OCI-LY1 (cell line): ENCODE measurements around the gene TCHP.

Source experiments
- H2AFZ ChIP-seq: fragments of 200-600 bp; sonication (generic), shearing (Covaris generic); 2 replicates; pipeline ENCODE4 v1.6.0; 2014; ENCODE audit warnings: antibody characterized with exemption, mild to moderate bottlenecking, low read length
- H3F3A ChIP-seq: fragments of 200-600 bp; sonication (generic), shearing (Covaris generic); 2 replicates; pipeline ENCODE4 v1.6.0; 2014; ENCODE audit warnings: mild to moderate bottlenecking, antibody characterized with exemption, low read length, moderate library complexity; ENCODE audit not compliant: insufficient read depth
- H3K27ac ChIP-seq: fragments of 200-600 bp; sonication (generic); 2 replicates; pipeline ENCODE4 v1.5.1; 2014; ENCODE audit warnings: low read length, mixed run types, mild to moderate bottlenecking, low read depth; ENCODE audit not compliant: poor library complexity, severe bottlenecking
- H3K27me3 ChIP-seq: fragments of 200-600 bp; sonication (generic); 2 replicates; pipeline ENCODE4 v1.6.0; 2014; ENCODE audit warnings: antibody characterized with exemption, mild to moderate bottlenecking, low read length, moderate library complexity; ENCODE audit not compliant: insufficient read depth
- H3K36me3 ChIP-seq: fragments of 200-600 bp; sonication (generic); 2 replicates; pipeline ENCODE4 v1.6.1; 2014; ENCODE audit warnings: mild to moderate bottlenecking, antibody characterized with exemption, low read length, moderate library complexity, mixed read lengths; ENCODE audit not compliant: insufficient read depth
- H3K4me1 ChIP-seq: fragments of 200-600 bp; sonication (generic); 2 replicates; pipeline ENCODE4 v1.5.1; 2014; ENCODE audit warnings: mild to moderate bottlenecking, low read length, moderate library complexity; ENCODE audit not compliant: insufficient read depth, severe bottlenecking
- H3K4me2 ChIP-seq: fragments of 200-600 bp; sonication (generic), shearing (Covaris generic); 2 replicates; pipeline ENCODE4 v1.6.1; 2014; ENCODE audit warnings: low read length
- H3K4me3 ChIP-seq: fragments of 200-600 bp; sonication (generic); 2 replicates; pipeline ENCODE4 v1.5.1; 2014; ENCODE audit warnings: low read length, low read depth, mild to moderate bottlenecking, mixed read lengths; ENCODE audit not compliant: poor library complexity, severe bottlenecking
- H3K79me2 ChIP-seq: fragments of 200-600 bp; shearing (Covaris generic); 2 replicates; pipeline ENCODE4 v1.6.1; 2016; ENCODE audit warnings: mixed run types, low read length, mixed read lengths; ENCODE audit not compliant: insufficient read depth
- H3K9ac ChIP-seq: fragments of 200-600 bp; sonication (generic), shearing (Covaris generic); 2 replicates; pipeline ENCODE4 v1.6.1; 2014; ENCODE audit warnings: mild to moderate bottlenecking, low read length, mixed read lengths
- H3K9me2 ChIP-seq: fragments of 200-600 bp; sonication (generic), shearing (Covaris generic); 2 replicates; pipeline ENCODE4 v1.6.1; 2014; ENCODE audit warnings: low read depth, mild to moderate bottlenecking, low read length, mixed read lengths
- H3K9me3 ChIP-seq: fragments of 200-600 bp; shearing (Covaris generic); 2 replicates; pipeline ENCODE4 v1.6.1; 2014; ENCODE audit warnings: low read length, mixed read lengths
- H4K20me1 ChIP-seq: fragments of 200-600 bp; sonication (generic), shearing (Covaris generic); 2 replicates; pipeline ENCODE4 v1.6.0; 2016; ENCODE audit warnings: mild to moderate bottlenecking, low read length; ENCODE audit not compliant: insufficient read depth
- EZH2 ChIP-seq: fragments of 200-600 bp; sonication (generic), shearing (Covaris generic); IDR thresholded peaks from 2 replicates; pipeline ENCODE4 v1.8.0; 2017; ENCODE audit warnings: borderline replicate concordance, mixed run types, mild to moderate bottlenecking, antibody characterized with exemption, low read length, moderate library complexity, mixed read lengths
- TF ChIP-seq, protein P1 (sequence below): fragments of 200-600 bp; sonication (generic), shearing (Covaris generic); IDR thresholded peaks from 2 replicates; pipeline ENCODE4 v1.5.1; 2017; ENCODE audit warnings: mild to moderate bottlenecking, antibody characterized with exemption, low read length, moderate library complexity, mixed read lengths

Gene TCHP

GRCh38 chr12:109943811-109944210 is 43.7 kb downstream of the TCHP start:
- Histone ChIP-seq H3K4me3 (no peak overlapping the region), H3K4me2 (no peak overlapping the region), H3K36me3 (peaks cover 38% of the 10 kb centered on the region), H3K9me2 (no peaks in the 10 kb centered on the region), H3K9me3 (no peaks in the 10 kb centered on the region), H3K79me2 (no peaks in the 10 kb centered on the region), H3K27ac (no peak overlapping the region), H3K9ac (no peak overlapping the region), H4K20me1 (no peaks in the 10 kb centered on the region), H2AFZ (no peak overlapping the region), H3F3A (no peaks in the 10 kb centered on the region), H3K4me1 (peaks cover 9% of the 10 kb centered on the region), H3K27me3 (no peaks in the 10 kb centered on the region)
- TF ChIP-seq, protein P1, sequence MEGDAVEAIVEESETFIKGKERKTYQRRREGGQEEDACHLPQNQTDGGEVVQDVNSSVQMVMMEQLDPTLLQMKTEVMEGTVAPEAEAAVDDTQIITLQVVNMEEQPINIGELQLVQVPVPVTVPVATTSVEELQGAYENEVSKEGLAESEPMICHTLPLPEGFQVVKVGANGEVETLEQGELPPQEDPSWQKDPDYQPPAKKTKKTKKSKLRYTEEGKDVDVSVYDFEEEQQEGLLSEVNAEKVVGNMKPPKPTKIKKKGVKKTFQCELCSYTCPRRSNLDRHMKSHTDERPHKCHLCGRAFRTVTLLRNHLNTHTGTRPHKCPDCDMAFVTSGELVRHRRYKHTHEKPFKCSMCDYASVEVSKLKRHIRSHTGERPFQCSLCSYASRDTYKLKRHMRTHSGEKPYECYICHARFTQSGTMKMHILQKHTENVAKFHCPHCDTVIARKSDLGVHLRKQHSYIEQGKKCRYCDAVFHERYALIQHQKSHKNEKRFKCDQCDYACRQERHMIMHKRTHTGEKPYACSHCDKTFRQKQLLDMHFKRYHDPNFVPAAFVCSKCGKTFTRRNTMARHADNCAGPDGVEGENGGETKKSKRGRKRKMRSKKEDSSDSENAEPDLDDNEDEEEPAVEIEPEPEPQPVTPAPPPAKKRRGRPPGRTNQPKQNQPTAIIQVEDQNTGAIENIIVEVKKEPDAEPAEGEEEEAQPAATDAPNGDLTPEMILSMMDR, result no peak
- TF ChIP-seq EZH2, result no peak

DNA sequence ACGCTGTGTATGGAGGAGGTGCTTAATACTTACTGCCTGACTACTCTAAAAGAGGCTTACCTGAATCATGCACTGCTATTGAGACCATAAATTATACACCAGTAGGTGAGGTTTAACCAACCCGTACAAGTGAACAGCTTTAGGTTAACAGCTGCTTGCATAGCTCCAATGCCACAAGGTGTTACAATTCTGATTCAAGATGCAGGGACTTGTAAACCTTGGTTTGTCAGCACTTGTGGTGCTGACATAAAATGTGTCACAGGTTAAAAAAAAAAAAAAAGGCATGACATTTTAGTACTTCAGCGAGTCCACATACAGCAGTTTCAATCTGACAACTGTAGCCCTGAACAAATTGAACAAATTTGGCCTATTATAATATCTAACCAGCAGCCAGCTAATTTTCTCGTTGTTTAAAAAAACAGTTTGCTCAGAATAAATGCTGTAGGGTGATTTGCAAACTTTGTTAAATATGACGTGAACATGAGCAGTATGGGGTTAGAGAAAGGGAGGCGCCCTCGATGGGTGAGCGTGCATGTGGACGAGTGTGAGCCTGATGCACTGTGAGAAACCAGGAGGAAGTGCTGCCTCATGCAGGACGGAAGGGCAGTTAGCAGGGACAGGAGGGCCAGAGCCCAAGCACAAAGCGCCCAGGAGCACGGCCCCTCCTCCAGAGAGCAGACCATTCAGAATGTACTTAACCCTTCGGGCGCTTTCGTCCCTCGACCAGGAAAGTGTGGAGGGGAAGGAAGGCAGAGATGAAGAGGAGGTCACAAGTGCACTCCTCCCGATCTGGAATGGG is 44.7 kb downstream of the TCHP start:
- Histone ChIP-seq H3K4me1 (peaks cover 9% of the 10 kb centered on the region), H3K27me3 (no peaks in the 10 kb centered on the region), H3K4me3 (no peak overlapping the region), H3K9me2 (no peaks in the 10 kb centered on the region), H3F3A (no peaks in the 10 kb centered on the region), H3K79me2 (no peaks in the 10 kb centered on the region), H3K9ac (no peak overlapping the region), H3K27ac (no peak overlapping the region), H3K4me2 (no peak overlapping the region), H3K36me3 (peaks cover 39% of the 10 kb centered on the region), H3K9me3 (no peaks in the 10 kb centered on the region), H2AFZ (no peak overlapping the region), H4K20me1 (no peaks in the 10 kb centered on the region)
- no peak for TF ChIP-seq EZH2
- TF ChIP-seq, protein P1, result no peak

DNA sequence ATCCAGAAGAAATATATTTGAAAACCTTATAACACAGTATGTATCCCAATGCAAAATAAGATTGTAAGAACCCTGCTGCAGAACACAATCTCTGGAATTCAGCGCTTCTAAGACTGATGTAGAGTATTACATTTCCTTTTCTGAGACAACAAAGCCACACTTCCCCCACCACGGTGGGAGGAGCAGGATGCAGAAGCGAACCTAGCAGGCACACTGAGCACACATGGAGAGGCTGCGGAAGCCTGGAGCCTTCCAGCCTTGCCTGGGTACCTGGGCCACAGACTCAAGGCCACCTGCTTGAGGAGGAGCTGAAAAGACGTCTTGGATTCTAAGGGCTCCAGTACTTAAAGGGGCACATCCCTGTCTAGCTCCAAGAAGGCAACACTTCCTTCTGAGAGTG is 46.4 kb downstream of the TCHP start:
- Histone ChIP-seq H3K4me2 (no peak overlapping the region), H2AFZ (no peak overlapping the region), H3K27ac (no peak overlapping the region), H3K79me2 (no peaks in the 10 kb centered on the region), H3F3A (no peaks in the 10 kb centered on the region), H3K36me3 (peaks cover 57% of the 10 kb centered on the region), H3K4me1 (peaks cover 9% of the 10 kb centered on the region), H3K27me3 (no peaks in the 10 kb centered on the region), H3K9ac (no peak overlapping the region), H3K9me3 (no peaks in the 10 kb centered on the region), H3K4me3 (no peak overlapping the region), H4K20me1 (no peaks in the 10 kb centered on the region), H3K9me2 (no peaks in the 10 kb centered on the region)
- TF ChIP-seq, protein P1, result no peak
- no peak for TF ChIP-seq EZH2
